HepG2 (cell line): ENCODE results near the gene MEAF6. TPM values are rescaled to one million over a fixed set of nuclear protein-coding genes. Genes with fewer than 3 reads are reported as not detected.
"Not testable (repeated sequence)": the region's sequence is repeated elsewhere in the genome, so short reads cannot be mapped to it uniquely, and the experiment has no call there.

Experiments used
- CHD4 ChIP-seq: fragments of 200-600 bp; sonication (generic); IDR thresholded peaks from 2 replicates; pipeline ENCODE4 v1.7.0; 2017; ENCODE audit warnings: mild to moderate bottlenecking, low read length, borderline replicate concordance
- CREB1 ChIP-seq, 2 experiments: fragments of 450-650 bp in 1 of 2; IDR thresholded peaks; 2 replicates each; pipeline ENCODE4 v1.6.1; 2016 to 2017; ENCODE audit warnings: control low read depth in 1 of 2, mild to moderate bottlenecking in 1 of 2, missing compliant biosample characterization in 1 of 2, missing genetic modification characterization in 1 of 2
- ERF ChIP-seq: IDR thresholded peaks from 2 replicates; pipeline ENCODE4 v1.6.1; 2018; ENCODE audit warnings: missing biosample characterization, missing genetic modification reagents
- FOXK1 ChIP-seq: sonication (generic); formaldehyde crosslinking; IDR thresholded peaks from 2 replicates; pipeline ENCODE4 v1.4.0; 2020; ENCODE audit warnings: low read depth, missing genetic modification reagents, borderline replicate concordance
- FOXO1 ChIP-seq: sonication (generic); formaldehyde crosslinking; IDR thresholded peaks from 2 replicates; pipeline ENCODE4 v1.4.0; 2020; ENCODE audit warnings: missing genetic modification reagents
- FOXP1 ChIP-seq, 2 experiments: fragments of 450-650 bp in 1 of 2; IDR thresholded peaks; 2 replicates each; pipeline ENCODE4 v1.6.1; 2017 to 2018; ENCODE audit warnings: antibody characterized with exemption in 1 of 2
- HMGXB4 ChIP-seq, 2 experiments: sonication (generic) in 1 of 2; formaldehyde crosslinking in 1 of 2; IDR thresholded peaks; 2 replicates each; pipeline versions ENCODE4 v1.4.0 to v1.6.1; 2018 to 2020; ENCODE audit warnings: missing genetic modification reagents in 2 of 2, borderline replicate concordance in 1 of 2, low read depth in 1 of 2, mild to moderate bottlenecking in 1 of 2, missing biosample characterization in 1 of 2
- MIER3 ChIP-seq: IDR thresholded peaks from 2 replicates; pipeline ENCODE4 v1.6.1; 2016; ENCODE audit warnings: missing compliant biosample characterization, borderline replicate concordance
- NAIF1 ChIP-seq: sonication (generic); formaldehyde crosslinking; IDR thresholded peaks from 2 replicates; pipeline ENCODE4 v1.5.0; 2020; ENCODE audit warnings: mild to moderate bottlenecking, missing genetic modification reagents, borderline replicate concordance
- NCOA2 ChIP-seq: sonication (generic); formaldehyde crosslinking; IDR thresholded peaks from 2 replicates; pipeline ENCODE4 v1.8.0; 2022; ENCODE audit warnings: inconsistent platforms
- POGZ ChIP-seq: sonication (generic); formaldehyde crosslinking; IDR thresholded peaks from 2 replicates; pipeline ENCODE4 v1.4.0; 2020; ENCODE audit warnings: mild to moderate bottlenecking, missing genetic modification reagents
- RXRA ChIP-seq: sonication (generic); formaldehyde crosslinking; IDR thresholded peaks from 2 replicates; pipeline ENCODE4 v1.5.1; 2020; ENCODE audit warnings: missing genetic modification reagents
- TARDBP ChIP-seq: sonication (generic); formaldehyde crosslinking; IDR thresholded peaks from 2 replicates; pipeline ENCODE4 v1.8.0; 2022; ENCODE audit warnings: mild to moderate bottlenecking, missing genetic modification reagents
- ZMYM3 ChIP-seq: sonication (generic); formaldehyde crosslinking; IDR thresholded peaks from 2 replicates; pipeline ENCODE4 v1.5.1; 2020; ENCODE audit warnings: mild to moderate bottlenecking, missing genetic modification reagents
- ZNF317 ChIP-seq: sonication (generic); formaldehyde crosslinking; IDR thresholded peaks from 2 replicates; pipeline ENCODE4 v1.5.0; 2020; ENCODE audit warnings: mild to moderate bottlenecking, missing genetic modification reagents
- ZNF430 ChIP-seq: sonication (generic); formaldehyde crosslinking; IDR thresholded peaks from 2 replicates; pipeline ENCODE4 v1.9.0; 2021; ENCODE audit warnings: mild to moderate bottlenecking, missing genetic modification reagents
- ZNF609 ChIP-seq: sonication (generic); formaldehyde crosslinking; IDR thresholded peaks from 2 replicates; pipeline ENCODE4 v1.4.0; 2020; ENCODE audit warnings: mild to moderate bottlenecking, missing genetic modification reagents, borderline replicate concordance
- ZNF644 ChIP-seq: IDR thresholded peaks from 2 replicates; pipeline ENCODE4 v1.6.1; 2016; ENCODE audit warnings: low read depth
- polyA plus RNA-seq, 8 experiments: library from polyadenylated mRNA; depleted of rRNA in 3 of 8; stranded (reverse) in 7 of 8; unstranded in 1 of 8; fragments of >200 nt; fragmentation: Illumina TruSeq in 4 of 8; extraction: Trizol in 4 of 8; gene quantifications; 2 replicates each; pipeline versions ENCODE4 v1.2.1 to v1.2.3, GENCODE V29; 2011 to 2016; ENCODE audit warnings: low read depth in 4 of 8, missing spikeins in 1 of 8, mixed read lengths in 1 of 8; ENCODE audit not compliant: insufficient read depth in 1 of 8
- total RNA-seq, 5 experiments: library from RNA; depleted of rRNA; stranded (reverse); fragments of >200 nt; fragmentation: Illumina TruSeq; extraction: Trizol; gene quantifications; 2 replicates each; pipeline ENCODE4 v1.2.3, GENCODE V29; 2016; ENCODE audit warnings: low read depth in 1 of 5

MEAF6 gene
- total and polyA plus RNA-seq, 2 of the 13 experiments (the other 11 are each of a cell fraction or from before 2014, with no cell fraction given) = 29.5 to 45.6 TPM

- TF ChIP-seq FOXO1 (0 out of 2 replicates have a peak, but pooled peaks have one; percentile 21), ERF (peak; percentile 37; the same call in 1 of the 2 replicates), NCOA2 (CRISPR knock-in tag) (peak; percentile 64), ZNF644 (CRISPR knock-in tag) (peak; percentile 69), RXRA (CRISPR knock-in tag) (peak; percentile 46; the same call in 1 of the 2 replicates), ZNF609 (peak; percentile 39; the same call in 1 of the 2 replicates), FOXK1 (0 out of 2 replicates have a peak, but pooled peaks have one; percentile 21), CREB1 (CRISPR knock-in tag; IDR thresholded peaks at IDR 0.05) (peak; percentile 49; the same call in 1 of the 2 replicates), MIER3 (CRISPR knock-in tag) (peak; percentile 38; the same call in 1 of the 2 replicates), CHD4 (peak; percentile 80), NAIF1 (CRISPR knock-in tag) (peak; percentile 47; the same call in 1 of the 2 replicates), HMGXB4 (CRISPR knock-in tag; IDR thresholded peaks at IDR 0.05; ENCODE audit: borderline replicate concordance in 1 of 2, low read depth in 1 of 2) (0 out of 4 replicates have a peak, but pooled peaks of 1 of the 2 experiments have one; percentile 25), FOXP1 (CRISPR knock-in tag; IDR thresholded peaks at IDR 0.05) (peak; percentile 42; the same call in 1 of the 2 replicates), ZMYM3 (CRISPR knock-in tag) (peak; percentile 96), POGZ (CRISPR knock-in tag) (peak; percentile 64), ZNF430 (CRISPR knock-in tag) (0 out of 2 replicates have a peak, but pooled peaks have one; percentile 49), TARDBP (peak; percentile 76), ZNF317 (CRISPR knock-in tag) (0 out of 2 replicates have a peak, but pooled peaks have one; percentile 38)
- TF ChIP-seq CREB1, FOXP1 (IDR thresholded peaks at IDR 0.05): not testable (repeated sequence)
Observed at GRCh38 chr1:37532418-37533156, 18.0 kb upstream of the MEAF6 start (continued).
